Adipose tissue (tissue), 3 donors: ENCODE results near the gene POLA2. TPM values are rescaled to one million over a fixed set of nuclear protein-coding genes. Genes with fewer than 3 reads are reported as not detected.

Experiments used
- H3K27ac ChIP-seq: one replicate; pipeline ENCODE4 v1.5.1; 2013; ENCODE audit warnings: low read depth, low read length
- WGBS, 3 donors: extraction: QIAGEN DNeasy Blood & Tissue Kit; methylation state at CpG; one replicate each; pipeline ENCODE4 v1.1.7; 2013; 5-methylcytosine and 5-hydroxymethylcytosine counted together
- polyA plus RNA-seq, 3 donors: library from polyadenylated mRNA; stranded (reverse); fragments of 200-250 nt; gene quantifications; one replicate each; pipeline ENCODE4 v1.2.3, GENCODE V29; 2013
- donor health status: healthy with polysubstance abuse.
- donor health status: Bipolar disorder and iron deficiency.
- donor health status: healthy.

The POLA2 gene
- polyA plus RNA-seq, 3 donors = 2.3 to 5.4 (median 3.0) TPM

DNA sequence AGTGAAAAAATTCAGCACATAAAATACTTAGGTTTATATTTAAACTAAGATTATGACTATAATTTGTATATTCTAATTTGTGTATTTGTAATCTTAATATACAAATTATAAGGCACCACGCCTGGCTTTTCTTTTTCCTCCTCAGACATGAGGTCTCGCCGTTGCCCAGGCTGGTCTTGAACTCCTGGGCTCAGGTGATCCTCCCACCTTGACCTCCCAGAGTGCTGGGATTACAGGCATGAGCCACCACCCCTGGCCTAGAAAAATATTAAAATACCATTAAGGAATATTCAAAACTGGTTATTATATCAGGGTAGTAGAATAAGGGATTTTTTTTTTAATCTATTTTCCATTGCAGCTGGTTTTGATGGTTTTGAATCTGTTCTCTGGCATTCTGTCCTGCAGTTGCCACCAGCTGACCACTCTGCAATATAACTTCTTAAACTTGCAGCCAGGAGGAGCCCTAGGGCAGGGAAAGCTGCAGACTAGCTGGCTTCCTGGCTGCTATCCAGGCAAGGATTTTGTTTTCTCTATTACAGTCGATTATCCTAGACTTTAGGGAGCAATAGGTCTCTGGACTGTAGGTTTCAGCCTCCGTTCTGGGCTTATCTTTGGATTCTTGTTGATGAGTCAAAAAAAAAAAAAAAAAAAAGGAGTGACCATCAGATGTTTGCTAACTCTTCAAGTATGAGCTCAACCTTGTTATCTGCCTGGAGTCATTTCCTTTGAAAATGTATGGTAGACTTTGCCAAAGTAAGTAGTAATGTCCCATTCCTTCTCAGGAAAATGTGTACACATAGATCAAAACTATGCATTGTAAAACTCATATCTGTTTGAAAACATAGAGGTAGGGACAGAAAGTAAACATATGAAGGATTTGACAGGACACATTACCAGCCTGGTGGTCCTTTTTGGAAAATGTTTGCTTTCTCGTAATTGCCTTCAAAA lies 13.2 kb downstream of the POLA2 start:
- WGBS, 3 donors = 21 to 52% (median 37%) methylated on average over 6 of the region's 6 CpGs
- no peak overlapping the region for H3K27ac ChIP-seq

GRCh38 chr11:65275906-65276305 lies 14.1 kb downstream of the POLA2 start:
- WGBS, 3 donors = 20 to 71% (median 63%) methylated on average over 4 of the region's 4 CpGs
- no peak overlapping the region for H3K27ac ChIP-seq

- no peak overlapping the region for H3K27ac ChIP-seq
- WGBS, 3 donors = 77 to 95% (median 90%) methylated on average over 5 of the region's 5 CpGs
These were observed 16.0 kb downstream of the POLA2 start for GRCh38 chr11:65277631-65278277.

DNA sequence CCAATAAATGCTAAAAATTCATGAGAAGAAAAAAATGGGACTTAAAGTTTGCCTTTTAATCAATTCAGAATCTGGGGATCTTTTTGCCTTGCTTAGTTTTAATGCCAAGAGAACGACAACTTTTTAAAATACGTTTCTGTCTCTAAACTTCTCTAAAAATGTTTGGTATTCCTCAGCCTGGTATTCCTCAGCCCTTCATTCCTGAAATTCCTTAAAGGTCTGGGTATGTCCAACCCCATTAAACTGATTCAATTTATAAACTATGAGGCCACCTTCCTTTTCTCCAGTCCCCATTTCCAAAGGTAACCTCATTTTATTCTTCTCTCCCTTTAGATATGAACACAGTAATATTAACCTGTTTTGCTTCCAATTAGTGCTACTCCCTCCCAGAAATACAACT lies 16.6 kb downstream of the POLA2 start:
- no peak overlapping the region for H3K27ac ChIP-seq
- 77 to 90% (median 90%) methylated on average over 2 of the region's 2 CpGs for WGBS, 3 donors

- 74 to 89% (median 81%) methylated on average over 4 of the region's 4 CpGs for WGBS, 3 donors
- no peak overlapping the region for H3K27ac ChIP-seq
These were observed 17.5 kb downstream of the POLA2 start for GRCh38 chr11:65279279-65279678.

GRCh38 chr11:65279741-65280440 lies 18.1 kb downstream of the POLA2 start:
- H3K27ac ChIP-seq = no peak overlapping the region
- 44 to 52% (median 50%) methylated on average over 5 of the region's 5 CpGs for WGBS, 3 donors

- 60 to 86% (median 80%) methylated on average over 4 of the region's 4 CpGs for WGBS, 3 donors
- no peak overlapping the region for H3K27ac ChIP-seq
These were observed 18.9 kb downstream of the POLA2 start for GRCh38 chr11:65280646-65281045.

DNA sequence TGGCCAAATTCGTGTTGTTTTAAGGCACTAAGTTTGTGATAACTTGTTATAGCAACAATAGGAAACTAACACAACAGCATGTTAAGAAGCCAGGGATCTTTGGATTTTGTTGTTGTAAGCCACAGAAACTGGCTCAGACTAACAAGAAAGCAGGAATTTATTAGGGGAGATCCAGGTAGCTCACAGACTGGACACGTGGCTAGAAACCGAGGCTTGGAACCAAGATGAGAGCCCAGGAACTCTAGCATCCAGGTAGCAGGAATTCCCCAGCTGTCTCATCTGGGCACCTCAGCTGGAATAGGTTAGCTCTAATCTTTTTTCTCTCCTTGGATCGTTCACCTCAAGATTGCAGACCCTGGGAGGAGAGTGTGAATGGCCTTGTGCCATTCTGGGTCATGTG lies 24.9 kb downstream of the POLA2 start:
- 71 to 91% (median 89%) methylated on average over 4 of the region's 4 CpGs for WGBS, 3 donors
- no peak overlapping the region for H3K27ac ChIP-seq

- no peak overlapping the region for H3K27ac ChIP-seq
- WGBS, 3 donors = 88 to 99% (median 93%) methylated on average over 2 of the region's 2 CpGs
These were observed 25.8 kb downstream of the POLA2 start for GRCh38 chr11:65287601-65288000.

DNA sequence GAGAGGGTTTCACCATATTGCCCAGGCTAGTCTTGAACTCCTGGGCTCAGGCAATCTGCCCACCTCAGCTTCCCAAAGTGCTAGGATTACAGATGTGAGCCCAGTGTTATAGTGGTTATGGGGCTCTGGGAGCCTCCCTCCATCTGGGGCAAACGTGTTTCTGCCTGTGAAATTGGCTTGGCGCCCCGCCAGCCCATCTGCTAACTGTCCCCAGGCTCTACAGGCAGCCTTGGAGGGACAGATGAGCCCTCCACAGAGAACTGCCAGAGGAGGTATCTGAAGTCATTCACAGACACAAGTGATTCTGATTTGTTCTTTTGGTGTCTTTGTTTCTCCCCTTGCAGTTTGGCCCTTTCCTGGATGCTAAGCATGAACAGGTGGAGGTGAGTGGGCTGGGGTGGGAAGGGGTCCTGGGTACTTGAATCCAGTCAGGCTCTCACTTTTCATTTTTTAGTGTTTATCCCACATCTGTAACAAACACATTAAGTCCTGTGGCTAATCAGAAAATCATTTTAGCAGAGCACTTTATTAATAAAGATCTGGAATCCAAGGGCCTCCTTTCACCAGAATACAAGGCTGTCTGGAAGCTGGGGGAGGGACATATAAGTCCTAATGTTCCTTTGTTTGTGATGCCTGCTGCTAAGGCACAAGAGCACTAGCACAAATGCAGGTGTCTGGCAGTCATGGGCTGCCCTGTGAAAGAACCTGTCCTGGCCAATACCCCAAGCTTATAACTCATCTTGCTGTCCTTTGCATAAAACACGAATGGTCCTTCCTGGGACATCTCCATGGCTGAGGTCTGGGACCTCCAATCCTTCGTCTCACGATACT lies 27.2 kb downstream of the POLA2 start:
- H3K27ac ChIP-seq = no peak overlapping the region
- WGBS, 3 donors = 69 to 71% (median 71%) methylated on average over 6 of the region's 6 CpGs

DNA sequence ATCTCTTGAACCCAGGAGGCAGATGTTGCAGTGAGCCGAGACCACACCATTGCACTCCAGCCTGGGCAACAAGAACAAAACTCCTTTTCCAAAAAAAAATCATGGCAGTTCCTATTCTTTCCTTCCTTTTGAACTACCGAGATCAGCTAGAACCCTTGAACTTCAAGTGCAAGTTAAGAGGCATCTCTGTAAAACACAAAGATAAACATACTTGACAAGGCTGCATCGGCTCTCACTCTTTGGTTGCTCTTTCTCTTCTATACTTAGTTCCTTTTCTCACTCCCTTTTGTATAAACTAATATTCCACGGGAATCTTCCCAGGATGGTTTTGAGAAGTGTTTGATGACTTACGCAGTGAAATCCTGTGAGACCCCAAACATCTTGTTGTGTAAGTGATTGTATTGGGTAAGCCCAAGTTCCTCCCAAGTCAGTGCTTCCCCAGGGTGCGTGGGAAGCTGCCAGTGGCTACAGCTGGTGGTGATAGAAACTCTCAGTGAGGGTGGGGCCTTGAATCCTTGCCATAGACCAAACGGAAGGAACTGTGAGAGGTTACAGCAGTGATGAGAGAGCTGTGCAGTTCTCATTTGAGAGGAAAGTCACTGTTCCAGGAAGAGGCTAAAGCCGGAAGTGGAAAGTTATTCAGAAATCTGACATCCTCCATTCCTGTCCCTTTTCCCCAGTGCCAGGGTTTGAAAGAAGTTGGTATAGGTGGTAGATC lies 28.8 kb downstream of the POLA2 start:
- WGBS, 3 donors = 14 to 25% (median 16%) methylated on average over 8 of the region's 8 CpGs
- H3K27ac ChIP-seq = peak overlapping the region; percentile 76

DNA sequence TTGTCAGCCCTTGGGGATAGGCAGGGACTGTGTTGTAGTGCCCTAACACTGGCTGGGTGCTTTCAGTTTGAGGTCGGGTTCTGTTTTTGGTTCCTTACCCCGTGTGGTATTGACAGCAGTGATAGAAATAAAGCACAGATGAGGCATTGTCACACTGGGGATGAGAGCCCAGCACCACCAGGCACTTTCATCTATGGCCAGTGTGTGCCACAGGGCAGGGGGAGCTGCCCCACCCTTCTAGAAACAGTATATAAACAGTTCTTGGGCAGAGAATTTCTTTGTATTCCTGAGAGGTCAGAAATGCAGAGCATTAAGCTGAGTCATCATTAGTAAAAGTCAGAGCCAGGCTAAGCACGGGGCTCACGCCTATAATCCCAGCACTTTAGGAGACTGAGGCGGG lies 29.9 kb downstream of the POLA2 start:
- peak overlapping the region; percentile 76 for H3K27ac ChIP-seq
- WGBS, 3 donors = 35 to 50% (median 35%) methylated on average over 5 of the region's 5 CpGs

DNA sequence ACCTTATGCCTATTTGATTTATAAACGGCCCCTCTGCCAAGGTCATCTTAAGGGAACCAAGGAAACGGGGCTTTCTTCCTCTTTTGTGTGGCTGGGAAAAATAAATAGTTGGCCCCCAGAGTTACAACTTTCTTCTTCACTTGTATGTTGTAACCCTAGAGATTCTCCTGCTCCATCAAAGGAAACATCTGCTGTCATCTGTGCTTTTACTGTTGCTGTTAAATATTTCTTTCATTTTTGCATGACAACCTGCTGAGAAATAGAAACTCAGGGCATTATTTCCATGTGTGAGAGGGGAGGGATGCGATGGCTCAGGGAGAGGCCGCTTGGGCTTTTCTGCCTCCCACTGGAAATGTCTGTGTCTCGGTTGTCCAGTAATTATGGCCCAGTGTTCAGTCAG lies 31.1 kb downstream of the POLA2 start:
- H3K27ac ChIP-seq = peak overlapping the region; percentile 85
- 59 to 65% (median 60%) methylated on average over 5 of the region's 5 CpGs for WGBS, 3 donors

DNA sequence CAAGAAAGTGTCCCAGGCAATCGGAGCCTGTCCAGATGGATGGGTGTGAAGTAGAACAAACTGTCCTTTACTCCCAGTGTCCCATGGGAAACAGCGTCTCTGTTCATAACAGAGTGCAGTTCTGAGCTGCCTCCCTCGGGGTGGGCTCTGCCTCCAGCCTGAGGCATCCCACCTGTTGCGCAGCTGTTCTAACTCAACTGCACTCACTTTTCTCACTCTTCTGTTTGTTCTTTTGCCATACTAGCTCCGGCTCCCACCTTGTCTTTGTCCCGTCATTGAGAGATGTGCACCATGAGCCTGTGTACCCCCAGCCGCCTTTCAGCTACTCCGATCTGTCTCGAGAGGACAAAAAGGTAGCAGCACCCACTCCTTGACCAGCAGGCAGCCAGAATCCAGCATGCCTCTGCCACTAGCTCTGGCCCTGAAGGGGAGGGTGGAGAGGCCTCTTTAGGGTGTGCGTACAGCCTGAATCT lies 32.2 kb downstream of the POLA2 start:
- no peak overlapping the region for H3K27ac ChIP-seq
- WGBS, 3 donors = 78 to 91% (median 80%) methylated on average over 10 of the region's 10 CpGs

- no peak overlapping the region for H3K27ac ChIP-seq
- 83 to 94% (median 85%) methylated on average over 11 of the region's 11 CpGs for WGBS, 3 donors
These were observed 33.2 kb downstream of the POLA2 start for GRCh38 chr11:65295001-65295400.

DNA sequence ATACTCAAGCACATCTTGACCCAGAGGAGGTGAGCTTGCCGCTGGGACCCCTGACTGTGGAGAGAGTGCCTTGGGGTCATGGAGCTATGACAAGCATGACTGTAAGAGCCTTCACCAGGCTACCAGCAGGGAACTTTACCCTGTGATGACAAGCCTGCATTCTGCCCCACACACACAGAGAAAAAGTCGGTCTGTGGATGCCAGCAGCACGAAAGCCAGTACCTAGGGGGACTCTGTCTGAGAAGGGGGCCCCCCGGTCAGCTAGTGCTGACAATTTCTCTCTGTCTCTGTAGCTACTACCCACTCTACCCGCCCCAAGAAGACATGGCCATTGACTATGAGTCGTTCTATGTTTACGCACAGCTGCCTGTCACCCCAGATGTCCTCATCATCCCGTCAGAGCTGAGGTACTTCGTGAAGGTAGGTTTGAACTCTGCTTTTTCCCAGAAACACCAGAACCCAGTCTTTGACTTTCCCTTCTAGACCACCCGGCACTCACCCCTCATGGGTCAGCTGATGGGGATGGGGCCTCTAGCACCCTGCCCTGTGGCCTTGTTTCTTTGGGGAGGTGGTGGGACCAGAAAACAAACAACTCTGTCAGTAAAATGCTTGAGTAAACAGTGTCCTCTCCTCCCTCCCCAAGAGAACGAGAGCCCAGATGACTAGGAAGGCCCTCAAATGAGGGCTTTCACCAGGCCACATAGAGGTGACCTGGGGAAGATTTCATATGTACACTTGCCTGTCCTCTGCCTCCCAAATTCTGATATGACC lies 34.0 kb downstream of the POLA2 start:
- H3K27ac ChIP-seq = no peak overlapping the region
- 92 to 96% (median 93%) methylated on average over 11 of the region's 11 CpGs for WGBS, 3 donors
